Immature natural killer cell (primary cell): Measurements from ENCODE around the gene PAFAH2. TPM values are rescaled to one million over a fixed set of nuclear protein-coding genes. Genes with fewer than 3 reads are reported as not detected.

Experiments used
- DNase-seq, 3 donors: peaks; one replicate each; pipeline ENCODE4 v3.0.0; 2022; ENCODE audit warnings: mixed read lengths in 1 of 3
- H3K27ac Mint-ChIP-seq, 6 donors: one replicate each; pipeline ENCODE4 v1.8.0; 2020; ENCODE audit warnings: mixed read lengths in 6 of 6, mild to moderate bottlenecking in 5 of 6, inconsistent platforms in 4 of 6, moderate library complexity in 3 of 6
- H3K27me3 Mint-ChIP-seq, 3 donors: one replicate each; pipeline ENCODE4 v1.8.0; 2020 to 2021; ENCODE audit warnings: low read depth in 3 of 3, mild to moderate bottlenecking in 3 of 3, mixed read lengths in 3 of 3, moderate library complexity in 3 of 3, inconsistent platforms in 1 of 3
- H3K36me3 Mint-ChIP-seq, 3 donors: one replicate each; pipeline ENCODE4 v1.8.0; 2020; ENCODE audit warnings: mixed read lengths in 3 of 3, inconsistent platforms in 2 of 3, mild to moderate bottlenecking in 2 of 3
- H3K4me1 Mint-ChIP-seq, 2 donors: one replicate each; pipeline ENCODE4 v1.8.0; 2020; ENCODE audit warnings: inconsistent platforms in 2 of 2, mild to moderate bottlenecking in 2 of 2, mixed read lengths in 2 of 2, moderate library complexity in 1 of 2
- H3K4me3 Mint-ChIP-seq, 5 donors: one replicate each; pipeline ENCODE4 v1.8.0; 2020; ENCODE audit warnings: mild to moderate bottlenecking in 5 of 5, mixed read lengths in 5 of 5, inconsistent platforms in 3 of 5, moderate library complexity in 3 of 5
- H3K9me3 Mint-ChIP-seq, 6 donors: one replicate each; pipeline ENCODE4 v1.8.0; 2020; ENCODE audit warnings: mild to moderate bottlenecking in 6 of 6, mixed read lengths in 6 of 6, inconsistent platforms in 4 of 6, moderate library complexity in 3 of 6
- polyA plus RNA-seq, 3 donors: library from polyadenylated mRNA; unstranded; fragments of 300-500 nt; fragmentation: Illumina TruSeq; gene quantifications; one replicate each; pipeline ENCODE4 v1.2.3, GENCODE V29; 2021

The PAFAH2 gene
- polyA plus RNA-seq, 3 donors from 2014 or later, result 35.6 to 65.0 (median 37.9) TPM

DNA sequence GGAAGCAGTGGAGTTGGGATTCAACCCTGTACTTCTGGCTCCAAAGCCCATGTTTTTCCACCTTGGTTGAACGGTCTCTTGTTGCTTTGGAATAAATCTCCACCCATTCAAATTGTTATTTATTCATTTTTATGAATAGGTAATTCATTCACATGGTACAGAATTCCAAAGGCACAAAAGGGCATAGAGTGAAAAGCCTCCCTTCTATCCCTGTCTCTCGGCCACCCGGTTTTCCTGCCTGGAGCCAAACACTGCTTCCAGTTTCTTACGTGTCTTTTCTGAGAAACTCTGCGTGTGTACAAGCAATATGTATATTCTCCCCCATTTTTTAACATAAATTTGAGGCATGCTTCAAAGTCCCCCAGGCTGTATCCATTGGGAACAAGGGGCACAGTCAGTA, 27.7 kb upstream of the PAFAH2 start:
- no peaks in the 10 kb centered on the region for H3K4me1 Mint-ChIP-seq
- H3K36me3 Mint-ChIP-seq, result no peaks in the 10 kb centered on the region
- H3K9me3 Mint-ChIP-seq, result no peaks in the 10 kb centered on the region
- no peak overlapping the region for H3K27ac Mint-ChIP-seq
- DNase-seq, result no peak
- no peak overlapping the region for H3K4me3 Mint-ChIP-seq
- peaks cover 2 to 3% (median 2%) of the 10 kb centered on the region in 3 donors for H3K27me3 Mint-ChIP-seq

DNA sequence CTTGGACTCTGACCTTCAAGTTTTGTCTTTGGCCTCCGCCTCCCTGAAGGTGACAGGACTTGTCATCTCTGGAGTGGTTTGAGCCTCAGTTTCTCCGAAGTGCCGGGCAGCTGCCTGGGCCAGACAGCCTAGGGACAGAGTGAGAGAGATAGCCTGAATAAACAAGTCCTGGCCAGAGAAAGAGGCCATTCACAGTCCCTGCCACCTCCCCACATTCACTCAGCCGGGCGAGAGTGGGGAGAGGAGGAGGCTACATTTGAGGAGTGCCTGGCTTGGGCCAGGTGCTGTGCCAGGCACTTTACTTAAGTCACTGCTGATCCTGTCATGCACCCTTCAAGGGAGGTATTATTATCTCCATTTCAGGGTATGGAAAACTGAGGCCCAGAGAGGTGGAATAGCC, 27.2 kb upstream of the PAFAH2 start:
- Mint-ChIP-seq H3K4me3 (no peak overlapping the region), H3K27ac (no peak overlapping the region), H3K27me3 (peaks cover 2 to 3% (median 2%) of the 10 kb centered on the region in 3 donors), H3K9me3 (no peaks in the 10 kb centered on the region), H3K4me1 (no peaks in the 10 kb centered on the region), H3K36me3 (no peaks in the 10 kb centered on the region)
- DNase-seq, result no peak

DNA sequence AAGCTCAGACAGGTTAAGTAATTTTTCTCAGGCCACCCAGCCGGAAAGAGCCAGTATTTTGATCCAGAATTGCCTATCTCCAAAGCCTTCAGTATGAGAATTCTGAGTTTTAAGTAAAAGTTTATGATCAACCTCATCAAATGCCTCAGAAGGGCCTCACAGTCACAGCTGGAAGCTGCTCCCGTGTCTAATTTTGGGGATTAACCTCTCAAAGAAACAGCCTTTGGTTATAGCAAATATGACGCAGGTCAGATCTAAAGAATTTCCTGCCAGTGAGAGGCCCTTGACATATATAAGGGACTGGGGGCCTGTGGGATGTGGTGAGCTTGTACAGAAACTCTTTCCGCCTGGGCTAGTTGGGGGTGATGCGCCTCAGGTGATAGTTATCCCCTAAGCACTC, 26.0 kb upstream of the PAFAH2 start:
- H3K27me3 Mint-ChIP-seq, result peaks cover 0 to 2% (median 2%) of the 10 kb centered on the region in 3 donors
- no peaks in the 10 kb centered on the region for H3K9me3 Mint-ChIP-seq
- no peaks in the 10 kb centered on the region for H3K36me3 Mint-ChIP-seq
- H3K4me1 Mint-ChIP-seq, result peaks cover 4 to 5% of the 10 kb centered on the region in 2 donors
- DNase-seq, result no peak
- no peak overlapping the region for H3K4me3 Mint-ChIP-seq
- no peak overlapping the region for H3K27ac Mint-ChIP-seq

DNA sequence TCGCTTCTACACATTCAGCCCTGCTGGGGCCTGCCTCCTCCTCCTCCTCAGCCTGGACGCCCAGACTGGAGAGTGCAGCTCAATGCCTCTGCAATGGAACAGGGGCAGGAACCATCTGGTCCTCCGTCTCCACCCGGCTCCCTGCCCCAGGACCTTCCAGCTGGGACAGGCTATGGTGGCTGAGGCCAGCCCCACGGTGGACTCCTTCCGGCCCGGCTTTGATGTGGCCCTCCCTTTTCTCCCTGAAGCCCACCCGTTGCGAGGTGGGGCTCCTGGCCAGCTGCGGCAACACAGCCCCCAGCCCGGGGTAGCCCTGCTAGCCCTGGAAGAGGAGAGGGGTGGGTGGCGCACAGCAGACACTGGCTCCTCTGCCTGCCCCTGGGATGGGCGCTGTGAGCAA, 25.1 kb upstream of the PAFAH2 start:
- no peaks in the 10 kb centered on the region for H3K36me3 Mint-ChIP-seq
- peaks cover 4 to 5% of the 10 kb centered on the region in 2 donors for H3K4me1 Mint-ChIP-seq
- peaks cover 0 to 2% (median 2%) of the 10 kb centered on the region in 3 donors for H3K27me3 Mint-ChIP-seq
- H3K27ac Mint-ChIP-seq, result no peak overlapping the region
- no peak overlapping the region for H3K4me3 Mint-ChIP-seq
- no peaks in the 10 kb centered on the region for H3K9me3 Mint-ChIP-seq
- DNase-seq, result no peak

DNA sequence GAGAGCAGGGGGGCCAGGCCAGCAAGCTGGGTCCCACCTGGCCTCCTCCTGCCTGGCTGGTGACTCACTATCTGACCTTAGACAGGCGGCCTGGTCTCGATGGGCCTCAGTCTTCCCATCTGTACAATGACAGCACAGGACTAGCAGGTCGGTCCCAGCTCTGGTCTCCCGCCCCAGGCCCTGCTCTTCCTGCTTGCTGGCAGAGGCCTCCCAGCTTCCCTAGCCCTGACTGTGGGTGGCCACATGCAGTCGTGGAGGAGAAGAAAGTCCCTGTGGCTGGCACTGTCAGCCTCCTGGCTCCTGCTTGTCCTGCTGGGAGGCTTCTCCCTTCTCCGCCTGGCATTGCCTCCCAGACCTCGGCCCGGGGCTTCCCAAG, 24.5 kb upstream of the PAFAH2 start:
- H3K27ac Mint-ChIP-seq, result no peak overlapping the region
- no peaks in the 10 kb centered on the region for H3K9me3 Mint-ChIP-seq
- peaks cover 4 to 5% of the 10 kb centered on the region in 2 donors for H3K4me1 Mint-ChIP-seq
- peaks cover 0 to 2% (median 2%) of the 10 kb centered on the region in 3 donors for H3K27me3 Mint-ChIP-seq
- DNase-seq, result no peak
- no peak overlapping the region for H3K4me3 Mint-ChIP-seq
- H3K36me3 Mint-ChIP-seq, result no peaks in the 10 kb centered on the region

DNA sequence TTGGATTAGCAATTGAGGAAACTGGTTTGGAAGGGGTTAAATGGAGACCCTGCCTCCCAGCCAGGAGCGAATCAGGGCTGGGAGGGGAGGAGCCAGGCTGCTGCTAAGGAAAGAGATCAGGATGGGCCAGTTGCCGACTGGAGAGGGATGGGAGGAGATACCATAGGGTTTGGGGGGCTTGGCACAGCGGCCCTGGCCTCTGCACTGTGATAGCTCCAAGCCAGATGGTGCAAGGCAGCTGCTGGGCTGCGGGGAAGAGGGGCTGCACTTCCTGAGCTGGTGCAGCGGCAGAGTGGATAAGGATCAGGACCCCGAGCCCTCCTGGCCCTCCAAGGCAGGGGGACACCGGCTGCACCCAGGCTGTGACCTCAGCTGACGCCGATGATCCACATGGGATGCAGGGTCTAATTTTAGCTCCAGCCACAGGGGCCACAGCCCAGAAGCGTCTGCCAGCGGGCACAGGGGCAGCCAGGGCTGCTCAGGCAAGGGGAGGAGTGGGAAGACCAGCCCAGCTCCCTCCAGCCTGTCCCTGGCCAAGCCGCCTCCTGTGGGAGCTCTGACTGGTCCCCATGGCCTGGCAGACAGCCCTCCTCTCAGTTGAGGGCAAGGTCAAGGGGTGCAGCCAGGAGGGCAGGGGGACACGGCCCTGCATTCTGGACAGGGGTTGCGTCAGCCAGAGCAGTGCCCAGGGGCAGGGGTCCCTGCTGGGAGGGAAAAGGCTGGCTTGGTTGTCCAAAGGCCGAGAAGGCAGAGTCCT, 24.0 kb upstream of the PAFAH2 start, which contains the start of gene EXTL1:
EXTL1 (plus strand) TSS at position 129 of the 757 bp plus-strand sequence. CDS start 872 bp downstream, outside the sequence.
- H3K4me1 Mint-ChIP-seq, result peaks cover 4 to 5% of the 10 kb centered on the region in 2 donors
- H3K27me3 Mint-ChIP-seq, result peaks cover 0 to 2% (median 2%) of the 10 kb centered on the region in 3 donors
- H3K4me3 Mint-ChIP-seq, result no peak within 1 kb of the TSS
- H3K27ac Mint-ChIP-seq, result peak within 1 kb of the TSS in 1 of 6 donors; percentile 17
- H3K36me3 Mint-ChIP-seq, result no peaks in the 10 kb centered on the region
- H3K9me3 Mint-ChIP-seq, result no peaks in the 10 kb centered on the region
- DNase-seq, result no peak

DNA sequence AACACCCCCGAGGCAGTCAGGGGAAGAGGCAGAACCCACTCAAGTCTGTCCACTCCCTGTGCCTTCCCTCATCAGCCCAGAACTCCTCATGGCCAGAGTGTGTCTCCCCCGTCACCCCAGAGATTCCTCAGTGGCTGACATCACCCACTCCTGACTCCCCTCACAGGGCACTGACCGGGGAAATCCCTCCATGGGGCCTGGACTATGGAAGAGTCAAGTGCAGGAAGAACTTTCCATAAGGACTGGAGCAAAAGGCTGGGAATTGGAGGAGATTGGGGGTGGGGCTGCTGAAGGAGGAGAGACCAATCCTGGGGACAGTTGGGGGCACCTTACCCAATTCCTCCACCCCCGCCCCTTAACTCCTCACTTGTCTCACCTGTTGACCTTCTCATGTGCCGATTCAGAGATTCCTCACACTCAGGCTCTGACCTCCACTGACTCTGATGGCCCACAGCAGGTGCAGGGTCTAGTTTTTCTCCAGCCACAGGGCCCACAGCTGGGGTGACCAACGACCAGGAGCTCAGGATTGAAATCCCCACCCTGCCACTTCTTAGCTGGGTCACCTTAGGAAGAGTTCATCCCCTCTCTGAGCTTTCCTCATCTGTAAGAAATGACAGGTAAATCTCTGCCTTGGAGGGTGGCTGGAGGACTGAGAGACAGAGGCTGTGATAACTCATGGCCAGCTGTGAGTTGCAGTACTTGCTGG, 23.2 kb upstream of the PAFAH2 start:
- Mint-ChIP-seq H3K9me3 (no peaks in the 10 kb centered on the region), H3K4me1 (peaks cover 4 to 5% of the 10 kb centered on the region in 2 donors), H3K36me3 (no peaks in the 10 kb centered on the region), H3K4me3 (no peak overlapping the region), H3K27me3 (peaks cover 0 to 3% (median 0%) of the 10 kb centered on the region in 3 donors), H3K27ac (no peak overlapping the region)
- no peak for DNase-seq

DNA sequence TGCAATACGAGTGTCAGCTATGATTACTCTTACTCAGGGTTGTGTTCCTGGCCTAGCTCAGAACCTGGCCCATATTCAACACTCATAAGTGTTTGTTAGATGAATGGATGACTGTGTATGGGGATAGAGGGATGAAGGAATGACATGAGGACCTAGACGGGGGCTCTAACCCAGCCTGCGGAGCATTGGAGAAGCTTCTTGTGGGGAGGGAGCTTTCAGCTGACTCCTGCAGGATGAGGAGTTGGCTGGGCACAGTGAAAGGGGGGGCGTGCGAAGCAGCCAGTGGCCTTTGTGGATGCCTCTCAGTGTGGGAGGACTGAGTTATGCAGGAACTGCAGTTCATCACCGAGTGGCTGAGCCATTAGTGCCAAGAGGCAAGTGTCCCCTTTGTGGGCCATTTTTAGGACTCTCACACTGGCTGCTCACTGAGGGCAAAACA, 22.5 kb upstream of the PAFAH2 start:
- peaks cover 4 to 5% of the 10 kb centered on the region in 2 donors for H3K4me1 Mint-ChIP-seq
- H3K27ac Mint-ChIP-seq, result no peak overlapping the region
- H3K4me3 Mint-ChIP-seq, result no peak overlapping the region
- no peaks in the 10 kb centered on the region for H3K36me3 Mint-ChIP-seq
- no peaks in the 10 kb centered on the region for H3K9me3 Mint-ChIP-seq
- no peak for DNase-seq
- peaks cover 0 to 3% (median 0%) of the 10 kb centered on the region in 3 donors for H3K27me3 Mint-ChIP-seq

DNA sequence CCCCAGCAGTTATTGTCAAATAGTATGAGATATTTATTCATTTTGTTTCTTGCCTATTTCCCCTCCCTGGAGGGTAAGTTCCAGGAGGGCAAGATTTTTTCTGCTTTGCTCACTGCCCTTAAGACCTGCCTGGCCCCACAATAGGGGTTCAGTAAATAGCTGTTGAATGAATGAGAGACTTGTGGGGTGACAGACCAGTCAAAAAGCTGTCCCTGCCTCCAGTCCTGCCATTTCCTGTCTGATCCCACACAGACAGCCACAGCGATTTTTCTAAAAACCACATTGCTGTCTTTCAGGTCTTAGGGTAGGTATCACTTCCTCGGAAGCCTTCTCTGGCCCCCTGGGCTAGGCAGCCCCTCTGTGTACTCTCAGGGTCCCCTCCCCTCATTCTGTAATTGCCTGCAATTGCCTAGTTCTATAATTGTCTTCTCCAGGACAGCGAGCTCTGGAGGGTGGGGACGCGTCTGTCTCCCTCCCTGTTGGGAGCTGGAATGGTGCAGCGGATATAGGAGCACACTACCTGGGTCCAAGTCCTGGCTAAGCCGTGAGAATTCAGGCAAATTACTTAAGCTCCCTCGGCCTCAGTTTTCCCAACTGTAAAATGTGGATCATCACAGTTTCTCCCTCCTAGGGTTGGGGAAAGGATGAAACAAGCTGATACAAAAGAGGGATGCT, 21.9 kb upstream of the PAFAH2 start:
- Mint-ChIP-seq H3K4me3 (no peak overlapping the region), H3K4me1 (peaks cover 4 to 5% of the 10 kb centered on the region in 2 donors)

DNA sequence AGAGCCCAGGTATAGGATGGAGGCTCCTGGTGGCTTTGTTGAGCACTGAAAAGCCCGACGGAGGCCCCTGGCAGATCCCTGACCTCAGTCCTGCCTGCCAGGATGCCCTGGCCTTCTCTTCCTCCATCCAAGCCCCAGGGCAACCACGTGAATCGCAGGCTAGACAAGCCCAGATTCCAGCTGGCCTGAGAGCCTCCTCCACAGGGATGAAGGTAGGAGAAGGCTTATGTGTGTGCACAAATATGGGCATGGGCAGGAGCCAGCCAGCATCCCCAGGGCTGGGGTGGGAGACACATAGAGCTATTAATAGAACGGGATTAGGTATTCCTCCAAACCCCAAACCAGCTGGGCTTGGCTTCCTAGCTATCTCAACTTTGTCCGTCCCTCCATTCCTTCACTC, 19.7 kb upstream of the PAFAH2 start:
- H3K4me1 Mint-ChIP-seq, result peaks cover 4 to 5% of the 10 kb centered on the region in 2 donors
- H3K27me3 Mint-ChIP-seq, result peaks cover 0 to 2% (median 0%) of the 10 kb centered on the region in 3 donors
- no peak for DNase-seq
- no peak overlapping the region for H3K27ac Mint-ChIP-seq
- no peaks in the 10 kb centered on the region for H3K9me3 Mint-ChIP-seq
- H3K4me3 Mint-ChIP-seq, result no peak overlapping the region
- H3K36me3 Mint-ChIP-seq, result no peaks in the 10 kb centered on the region

More for the DNA sequence above, 21.9 kb upstream of the PAFAH2 start:
- H3K27ac Mint-ChIP-seq, result peak overlapping the region in 2 of 6 donors; percentile 12 to 26
- no peaks in the 10 kb centered on the region for H3K9me3 Mint-ChIP-seq
- peaks cover 0 to 3% (median 0%) of the 10 kb centered on the region in 3 donors for H3K27me3 Mint-ChIP-seq
- no peaks in the 10 kb centered on the region for H3K36me3 Mint-ChIP-seq
- DNase-seq, result no peak

DNA sequence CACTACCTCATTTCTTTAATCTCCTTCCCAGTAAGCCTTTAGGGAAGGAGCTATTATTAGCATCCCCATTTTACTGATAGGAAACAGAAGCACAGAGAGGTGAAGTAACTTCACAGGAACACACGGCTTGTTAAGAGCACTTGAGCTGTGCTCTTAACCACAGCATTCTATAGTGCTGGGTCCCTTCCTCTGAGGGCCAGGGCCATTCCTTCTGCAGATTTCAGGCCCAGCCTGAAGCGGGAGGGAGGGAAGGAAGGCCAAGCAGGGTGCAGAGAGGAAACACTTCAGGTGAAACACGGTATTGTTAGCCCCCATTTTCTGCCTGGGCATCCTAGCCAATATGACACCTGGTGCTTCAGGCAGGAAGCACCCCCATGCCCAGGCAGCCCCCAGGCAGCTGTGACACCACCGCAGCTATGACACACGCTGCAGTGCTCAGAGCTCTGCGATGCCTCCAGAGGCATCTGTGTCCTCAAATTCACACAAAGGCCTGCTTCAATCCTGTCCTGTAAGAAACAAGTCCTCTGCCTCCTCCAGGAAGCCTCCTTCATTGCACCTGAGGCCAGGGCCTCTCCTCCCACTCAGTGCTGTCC, 19.2 kb upstream of the PAFAH2 start:
- no peaks in the 10 kb centered on the region for H3K36me3 Mint-ChIP-seq
- no peak overlapping the region for H3K27ac Mint-ChIP-seq
- no peaks in the 10 kb centered on the region for H3K9me3 Mint-ChIP-seq
- H3K27me3 Mint-ChIP-seq, result peaks cover 0 to 2% (median 0%) of the 10 kb centered on the region in 3 donors
- H3K4me3 Mint-ChIP-seq, result no peak overlapping the region
- peaks cover 4 to 5% of the 10 kb centered on the region in 2 donors for H3K4me1 Mint-ChIP-seq
- DNase-seq, result no peak

DNA sequence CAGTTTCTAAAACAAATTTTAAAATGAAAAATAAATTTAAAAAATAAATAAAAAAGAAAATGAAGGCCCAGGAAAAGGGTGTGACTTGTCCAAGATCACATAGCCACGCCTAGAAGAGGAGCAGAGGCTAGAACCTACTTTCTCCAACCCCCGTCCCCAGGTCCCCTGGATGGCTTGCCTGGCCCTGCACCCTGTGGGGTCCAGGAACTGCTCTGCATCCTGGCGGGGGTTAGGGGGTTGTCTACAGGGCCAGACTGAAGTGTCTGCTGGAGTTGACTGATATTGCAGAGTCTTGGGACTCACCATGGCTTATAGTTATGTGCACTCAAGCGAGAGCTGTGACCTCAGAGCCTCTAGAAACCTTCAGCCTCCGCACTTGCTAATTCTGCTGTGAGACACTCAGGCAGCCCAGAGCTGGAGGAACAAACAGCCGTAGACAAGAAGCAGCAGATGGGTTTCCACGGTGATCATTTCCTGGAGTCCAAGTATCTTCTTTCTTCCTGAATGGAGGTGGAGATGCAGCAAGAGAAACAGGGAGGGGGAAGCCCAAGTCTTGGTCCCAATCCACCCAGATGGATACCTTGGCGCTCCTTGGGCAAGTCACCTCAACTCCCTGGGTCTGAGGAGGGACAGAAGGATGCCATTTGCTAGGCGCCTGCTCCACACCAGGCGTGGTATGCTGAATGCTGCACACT, 18.5 kb upstream of the PAFAH2 start:
- Mint-ChIP-seq H3K9me3 (no peaks in the 10 kb centered on the region), H3K27ac (no peak overlapping the region), H3K4me3 (no peak overlapping the region), H3K4me1 (peaks cover 4 to 5% of the 10 kb centered on the region in 2 donors), H3K27me3 (peaks cover 0 to 2% (median 0%) of the 10 kb centered on the region in 3 donors), H3K36me3 (no peaks in the 10 kb centered on the region)
- DNase-seq, result no peak

DNA sequence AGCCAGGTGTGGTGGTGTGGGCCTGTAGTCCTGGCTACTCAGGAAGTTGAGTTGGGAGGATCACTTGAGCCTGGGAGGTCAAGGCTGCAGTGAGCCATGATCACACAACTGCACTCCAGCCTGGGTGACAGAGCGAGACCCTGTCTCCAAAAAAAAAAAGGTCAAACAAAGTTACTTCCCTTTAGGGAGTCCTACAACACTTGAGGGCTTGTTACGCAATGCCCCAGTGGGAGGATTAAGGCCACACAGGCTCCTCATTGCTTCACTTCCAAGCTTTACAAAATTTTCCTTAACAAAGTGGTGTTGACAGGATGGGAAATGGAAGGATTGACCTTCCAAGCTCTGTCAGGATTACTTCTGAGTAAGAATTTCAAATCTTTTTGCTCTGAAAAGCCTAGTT, 17.5 kb upstream of the PAFAH2 start:
- peaks cover 4 to 5% of the 10 kb centered on the region in 2 donors for H3K4me1 Mint-ChIP-seq
- H3K36me3 Mint-ChIP-seq, result no peaks in the 10 kb centered on the region
- H3K4me3 Mint-ChIP-seq, result no peak overlapping the region
- no peak for DNase-seq
- peaks cover 0 to 2% (median 0%) of the 10 kb centered on the region in 3 donors for H3K27me3 Mint-ChIP-seq
- H3K27ac Mint-ChIP-seq, result no peak overlapping the region
- H3K9me3 Mint-ChIP-seq, result no peaks in the 10 kb centered on the region
